CD4-positive, alpha-beta memory T cell (primary cell): ENCODE data around the gene TMEM209. TPM values are rescaled to one million over a fixed set of nuclear protein-coding genes. Genes with fewer than 3 reads are reported as not detected.

Source experiments
- CTCF ChIA-PET: fragments of 350-600 bp; sonication (Branson Sonifier 250); formaldehyde crosslinking; loops from one replicate; lab custom pipeline; 2021; ENCODE audit warnings: inconsistent platforms; ENCODE audit not compliant: partially characterized antibody; lab: Charles Lee
- POLR2A ChIA-PET: fragments of 350-600 bp; sonication (Branson Sonifier 250); formaldehyde crosslinking; loops from one replicate; lab custom pipeline; 2021; ENCODE audit not compliant: partially characterized antibody; lab: Charles Lee
- DNase-seq, 5 donors: peaks; one replicate each; pipeline versions ENCODE4 v3.0.0 to v3.0.0-alpha.2; 2020 to 2022; ENCODE audit warnings: mixed read lengths in 1 of 5
- H3K27ac ChIP-seq: one replicate; pipeline ENCODE4 v1.7.0; 2013; ENCODE audit warnings: low read depth, low read length
- H3K27me3 ChIP-seq: 2 replicates; pipeline ENCODE4 v1.7.0; 2013; ENCODE audit warnings: mild to moderate bottlenecking, low read length, moderate library complexity; ENCODE audit not compliant: insufficient read depth
- H3K36me3 ChIP-seq: 2 replicates; pipeline ENCODE4 v1.7.0; 2013; ENCODE audit warnings: mild to moderate bottlenecking, low read length, moderate library complexity; ENCODE audit not compliant: insufficient read depth
- H3K4me1 ChIP-seq: 2 replicates; pipeline ENCODE4 v1.7.0; 2013; ENCODE audit warnings: mild to moderate bottlenecking, low read length, moderate library complexity; ENCODE audit not compliant: insufficient read depth
- H3K4me3 ChIP-seq, 2 donors: one replicate each; pipeline ENCODE4 v1.7.0; 2013; ENCODE audit warnings: low read length in 2 of 2, mild to moderate bottlenecking in 1 of 2
- H3K9me3 ChIP-seq, 2 donors: one replicate each; pipeline ENCODE4 v1.7.0; 2013; ENCODE audit warnings: low read length in 2 of 2, control low read depth in 1 of 2; ENCODE audit not compliant: control insufficient read depth in 1 of 2
- H3K27ac Mint-ChIP-seq, 7 donors: one replicate each; pipeline ENCODE4 v1.8.0; 2020 to 2021; ENCODE audit warnings: mixed read lengths in 7 of 7, mild to moderate bottlenecking in 6 of 7, inconsistent platforms in 3 of 7, moderate library complexity in 3 of 7
- H3K27me3 Mint-ChIP-seq, 2 donors: one replicate each; pipeline ENCODE4 v1.8.0; 2020 to 2021; ENCODE audit warnings: mixed read lengths in 2 of 2
- H3K36me3 Mint-ChIP-seq, 2 donors: one replicate each; pipeline ENCODE4 v1.8.0; 2020 to 2021; ENCODE audit warnings: mixed read lengths in 2 of 2, inconsistent platforms in 1 of 2, mild to moderate bottlenecking in 1 of 2
- H3K4me1 Mint-ChIP-seq, 4 donors: one replicate each; pipeline ENCODE4 v1.8.0; 2020 to 2021; ENCODE audit warnings: mixed read lengths in 4 of 4, mild to moderate bottlenecking in 1 of 4
- H3K4me3 Mint-ChIP-seq, 8 donors: one replicate each; pipeline ENCODE4 v1.8.0; 2020 to 2021; ENCODE audit warnings: mixed read lengths in 8 of 8, mild to moderate bottlenecking in 7 of 8, moderate library complexity in 6 of 8, inconsistent platforms in 3 of 8
- H3K9me3 Mint-ChIP-seq, 8 donors: one replicate each; pipeline ENCODE4 v1.8.0; 2020 to 2021; ENCODE audit warnings: mixed read lengths in 8 of 8, mild to moderate bottlenecking in 5 of 8, inconsistent platforms in 3 of 8, moderate library complexity in 1 of 8
- intact Hi-C: fragments of 100-400 bp; cut with micrococcal nuclease; formaldehyde crosslinking; loops from one replicate; pipeline ENCODE4 v1.15.1; 2023
- polyA plus RNA-seq, 2 donors: library from polyadenylated mRNA; unstranded; fragments of 300-500 nt; fragmentation: Illumina TruSeq; gene quantifications; one replicate each; pipeline ENCODE4 v1.2.3, GENCODE V29; 2021
- total RNA-seq, 2 experiments: library from RNA; stranded (reverse); gene quantifications; one replicate each; pipeline ENCODE4 v1.2.3, GENCODE V29; 2021

TMEM209 gene
- total and polyA plus RNA-seq, 4 experiments from 2014 or later: 34.5 to 48.8 (median 40.2) TPM

DNA sequence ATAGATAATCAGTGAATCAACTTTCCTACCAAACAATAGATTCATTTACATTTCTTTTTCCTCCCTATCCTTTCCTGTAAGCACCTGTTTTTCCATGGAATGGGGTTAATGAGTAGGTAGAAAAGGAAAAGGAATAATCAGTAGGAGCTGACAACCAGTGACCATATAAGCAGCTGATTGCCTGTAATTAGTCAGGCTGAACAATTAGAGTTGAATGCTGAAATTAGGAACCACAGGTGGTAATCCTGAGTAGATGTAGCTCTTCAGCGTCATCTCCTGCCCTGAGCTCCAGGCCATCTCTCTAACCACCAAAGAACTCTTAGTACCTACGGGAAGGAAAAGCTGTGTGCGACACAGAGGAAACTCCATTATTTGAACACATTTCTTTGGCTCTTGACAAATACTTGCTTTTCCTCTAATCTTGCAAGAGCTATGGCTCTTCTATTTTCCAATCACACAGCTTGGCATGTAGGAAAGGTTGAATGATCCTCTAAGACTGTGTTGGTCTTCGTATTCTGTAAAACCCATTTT, 71.0 kb downstream of the TMEM209 start:
- H3K36me3 Mint-ChIP-seq: peaks cover 62 to 64% of the 10 kb centered on the region in 2 donors
- intact Hi-C loops: no loop called here
- no peak overlapping the region for H3K27ac ChIP-seq
- no peaks in the 10 kb centered on the region for H3K27me3 Mint-ChIP-seq
- no peak for DNase-seq
- H3K4me3 ChIP-seq: no peak overlapping the region
- peaks cover 19% of the 10 kb centered on the region for H3K4me1 ChIP-seq
- ChIA-PET POLR2A (interaction anchor here (0.9 kb wide), 1 partner anchor 63 kb away, joined by 3 read pairs; the partner anchor contains the start of gene KLHDC10), CTCF (interaction anchor here (1.2 kb wide), 1 partner anchor 50 kb away, joined by 3 read pairs; no protein-coding TSS in a partner anchor)
- no peak overlapping the region for H3K4me3 Mint-ChIP-seq
- H3K9me3 Mint-ChIP-seq: no peaks in the 10 kb centered on the region
- H3K4me1 Mint-ChIP-seq: peaks cover 7 to 16% (median 14%) of the 10 kb centered on the region in 4 donors
- no peak overlapping the region for H3K27ac Mint-ChIP-seq
- no peaks in the 10 kb centered on the region for H3K9me3 ChIP-seq
- H3K36me3 ChIP-seq: peaks cover 20% of the 10 kb centered on the region
- H3K27me3 ChIP-seq: no peaks in the 10 kb centered on the region

DNA sequence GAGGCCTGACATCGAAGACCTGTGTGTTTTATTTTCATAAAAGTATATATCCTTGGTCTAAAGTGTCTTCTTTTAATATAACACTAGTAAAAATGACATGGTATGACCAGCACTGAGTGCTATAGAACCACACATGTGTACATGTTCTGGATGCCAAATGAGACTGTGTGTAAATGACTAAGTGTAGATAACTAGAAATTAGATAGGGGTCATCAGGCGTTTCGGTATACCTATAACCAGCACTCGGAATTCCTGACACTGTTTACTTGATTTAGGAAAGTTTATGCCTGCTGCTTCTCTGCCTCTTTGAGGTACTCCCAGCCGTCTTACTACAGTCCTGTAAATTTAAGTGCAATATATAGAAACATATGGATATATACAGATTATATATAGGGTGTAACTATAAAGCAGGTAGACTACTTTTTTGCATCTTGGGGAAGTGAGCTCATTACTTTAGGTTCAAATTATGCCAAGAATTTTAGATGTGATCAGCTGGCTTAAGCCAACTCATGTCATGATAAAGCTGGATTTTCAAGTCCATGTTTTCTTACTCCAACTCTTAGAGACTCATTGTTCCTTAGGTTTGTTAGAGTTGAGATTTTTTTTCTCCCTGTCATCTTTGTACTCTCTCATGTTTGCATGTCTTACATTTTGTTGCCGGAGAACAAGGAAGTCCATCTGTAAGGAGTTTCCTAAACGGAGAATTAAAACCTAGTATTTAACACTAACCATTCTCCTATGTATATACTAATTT, 72.0 kb downstream of the TMEM209 start:
- peaks cover 67 to 68% of the 10 kb centered on the region in 2 donors for H3K36me3 Mint-ChIP-seq

DNA sequence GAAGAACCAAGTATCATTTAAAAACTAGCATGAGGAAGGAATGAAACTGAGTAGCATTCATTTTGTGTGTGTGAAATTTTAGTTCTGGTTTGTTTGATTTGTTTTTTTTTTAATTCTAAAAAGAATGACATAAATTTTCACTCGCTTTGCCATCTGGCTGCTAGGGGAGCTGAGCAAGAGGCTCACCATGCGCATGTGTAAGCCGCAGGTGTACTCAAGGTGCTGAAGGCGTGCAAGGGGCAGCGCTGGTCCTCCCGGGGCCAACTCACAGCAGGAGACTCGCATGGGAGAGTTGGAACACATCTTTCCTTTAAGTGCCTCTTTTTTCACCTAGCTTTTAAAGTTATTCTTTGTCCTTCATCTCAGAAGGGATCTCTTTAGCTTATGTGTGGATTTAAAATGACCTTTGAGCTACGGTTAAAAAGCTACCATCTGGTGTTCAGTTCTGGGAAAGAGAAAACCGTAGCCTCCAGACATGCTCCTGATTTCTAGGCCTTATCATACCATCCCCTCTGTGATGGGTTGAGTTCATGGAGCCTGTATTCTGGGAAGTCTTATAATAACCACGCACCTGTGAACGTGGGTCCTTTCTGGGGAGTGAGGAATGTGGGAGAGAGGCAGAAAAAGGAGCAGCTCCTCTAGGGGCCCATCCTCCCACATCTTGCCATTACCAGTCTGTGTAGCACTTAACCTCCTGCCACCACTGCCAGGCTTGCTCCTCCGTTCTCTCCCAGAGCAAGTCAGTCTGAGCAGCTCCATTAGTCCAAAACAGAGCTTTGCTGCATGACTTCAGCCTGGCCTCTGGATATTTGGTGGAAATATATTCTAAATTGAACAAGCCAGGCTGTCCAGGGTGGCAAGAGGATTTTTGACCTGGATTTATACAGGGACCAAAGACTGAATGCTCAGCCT, 73.0 kb downstream of the TMEM209 start:
- H3K4me1 ChIP-seq: peaks cover 19% of the 10 kb centered on the region
- H3K27me3 ChIP-seq: no peaks in the 10 kb centered on the region
- H3K36me3 ChIP-seq: peaks cover 28% of the 10 kb centered on the region
- Mint-ChIP-seq H3K4me3 (no peak overlapping the region), H3K9me3 (no peaks in the 10 kb centered on the region), H3K27ac (no peak overlapping the region), H3K36me3 (peaks cover 67 to 78% of the 10 kb centered on the region in 2 donors), H3K4me1 (peaks cover 7 to 15% (median 13%) of the 10 kb centered on the region in 4 donors), H3K27me3 (no peaks in the 10 kb centered on the region)
- H3K4me3 ChIP-seq: no peak overlapping the region
- intact Hi-C loops: no loop called here
- no peak overlapping the region for H3K27ac ChIP-seq
- no peaks in the 10 kb centered on the region for H3K9me3 ChIP-seq
- no peak for DNase-seq
- ChIA-PET CTCF (no interaction called here), POLR2A (no interaction called here)

More for the DNA sequence above, 72.0 kb downstream of the TMEM209 start:
- peaks cover 23% of the 10 kb centered on the region for H3K36me3 ChIP-seq
- Mint-ChIP-seq H3K27me3 (no peaks in the 10 kb centered on the region), H3K9me3 (no peaks in the 10 kb centered on the region), H3K4me3 (no peak overlapping the region), H3K27ac (no peak overlapping the region), H3K4me1 (peaks cover 7 to 15% (median 13%) of the 10 kb centered on the region in 4 donors)
- intact Hi-C loops: no loop called here
- no peak overlapping the region for H3K4me3 ChIP-seq
- no peak overlapping the region for H3K27ac ChIP-seq
- peaks cover 19% of the 10 kb centered on the region for H3K4me1 ChIP-seq
- ChIA-PET POLR2A (no interaction called here), CTCF (no interaction called here)
- H3K9me3 ChIP-seq: no peaks in the 10 kb centered on the region
- DNase-seq: no peak
- no peaks in the 10 kb centered on the region for H3K27me3 ChIP-seq

DNA sequence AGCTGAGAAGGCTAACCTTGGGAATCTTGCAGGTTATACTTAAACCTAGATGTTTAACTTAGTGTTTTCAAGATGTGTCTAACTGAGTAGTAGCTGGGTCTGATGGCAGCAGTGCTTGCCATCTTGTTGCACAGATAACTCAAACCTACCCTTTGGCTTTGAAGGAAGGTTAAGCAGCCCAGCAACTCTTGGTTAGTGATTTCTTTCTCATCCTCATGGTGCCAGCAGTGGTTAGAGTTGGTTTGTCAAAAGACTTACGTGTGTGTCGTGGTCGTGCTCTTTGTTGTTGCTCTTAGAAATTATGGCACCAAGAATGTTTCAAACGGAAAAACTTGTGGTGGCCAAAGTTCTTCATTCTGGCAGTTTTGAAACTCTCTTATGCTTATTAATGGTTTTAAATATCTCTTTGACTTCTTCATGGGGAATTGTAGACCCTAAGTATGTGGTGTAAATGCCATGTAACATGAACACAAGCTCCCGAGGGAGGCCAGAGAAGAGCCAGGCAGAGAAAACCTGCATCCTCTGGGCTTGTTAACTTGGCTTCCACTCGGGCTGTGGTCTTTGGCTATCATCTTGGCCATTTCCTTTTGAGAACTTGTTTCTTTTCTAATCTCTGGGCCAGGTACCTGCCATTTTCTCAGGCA, 73.9 kb downstream of the TMEM209 start:
- H3K36me3 ChIP-seq: peaks cover 30% of the 10 kb centered on the region
- H3K4me3 ChIP-seq: no peak overlapping the region
- Mint-ChIP-seq H3K9me3 (no peaks in the 10 kb centered on the region), H3K27ac (peak overlapping the region in 1 of 7 donors; percentile 25), H3K27me3 (no peaks in the 10 kb centered on the region), H3K36me3 (peaks cover 71 to 77% of the 10 kb centered on the region in 2 donors), H3K4me3 (no peak overlapping the region), H3K4me1 (peaks cover 4 to 11% (median 8%) of the 10 kb centered on the region in 4 donors)
- POLR2A ChIA-PET: no interaction called here
- H3K27me3 ChIP-seq: no peaks in the 10 kb centered on the region
- H3K4me1 ChIP-seq: peaks cover 11% of the 10 kb centered on the region
- CTCF ChIA-PET: no interaction called here
- intact Hi-C loops: no loop called here
- DNase-seq: no peak
- no peaks in the 10 kb centered on the region for H3K9me3 ChIP-seq
- no peak overlapping the region for H3K27ac ChIP-seq

DNA sequence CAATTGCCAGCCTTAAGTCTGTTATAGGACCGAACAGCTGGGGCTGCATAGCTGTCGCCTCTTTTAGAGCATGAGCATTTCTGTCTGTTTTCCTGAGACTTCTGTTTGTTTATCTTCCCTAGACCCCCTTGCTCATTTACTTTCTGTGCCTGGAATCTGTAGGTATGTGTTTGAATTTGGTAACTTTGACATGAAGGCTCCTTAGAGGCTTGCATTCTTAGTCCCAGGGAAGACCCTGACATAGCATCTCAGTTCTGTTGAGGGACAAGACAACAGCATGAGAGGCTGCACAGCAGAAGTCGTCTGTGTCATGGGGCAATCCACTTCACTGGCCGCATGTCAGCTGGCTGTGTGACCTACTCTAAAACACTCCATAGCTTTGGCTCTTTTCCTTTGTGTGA, 76.2 kb downstream of the TMEM209 start:
- Mint-ChIP-seq H3K27ac (no peak overlapping the region), H3K4me3 (no peak overlapping the region), H3K4me1 (peaks cover 0 to 2% (median 0%) of the 10 kb centered on the region in 4 donors), H3K36me3 (peaks cover 56 to 73% of the 10 kb centered on the region in 2 donors), H3K9me3 (no peaks in the 10 kb centered on the region), H3K27me3 (no peaks in the 10 kb centered on the region)
- DNase-seq: no peak
- Histone ChIP-seq H3K36me3 (peaks cover 47% of the 10 kb centered on the region), H3K4me1 (no peaks in the 10 kb centered on the region), H3K27me3 (no peaks in the 10 kb centered on the region), H3K27ac (no peak overlapping the region), H3K4me3 (no peak overlapping the region), H3K9me3 (no peaks in the 10 kb centered on the region)
- ChIA-PET POLR2A (no interaction called here), CTCF (no interaction called here)
- intact Hi-C loops: no loop called here

DNA sequence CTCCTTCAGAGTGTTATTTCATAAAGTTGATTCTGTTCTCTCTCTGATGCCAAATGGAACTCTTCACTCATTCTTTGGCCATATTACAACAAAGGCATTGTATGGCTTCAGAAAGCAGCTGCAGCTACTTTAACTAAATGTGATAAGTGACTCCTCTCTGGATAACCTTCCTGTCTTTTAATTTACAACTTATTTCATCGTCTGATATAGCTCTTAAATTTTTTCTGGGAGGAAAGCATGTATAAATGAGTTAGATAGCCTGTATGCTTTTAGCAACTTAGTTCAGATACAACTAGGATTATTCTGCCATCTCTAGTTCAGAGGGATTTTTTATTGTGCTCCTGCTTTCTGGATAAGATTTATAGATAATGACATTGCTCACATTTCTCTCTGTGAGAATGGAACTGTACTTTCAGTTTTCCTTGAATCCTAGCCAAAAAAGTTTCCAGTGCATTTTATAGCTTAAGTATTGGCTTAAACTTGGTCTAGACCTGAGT, 77.3 kb downstream of the TMEM209 start:
- CTCF ChIA-PET: no interaction called here

More for the DNA sequence above, 77.3 kb downstream of the TMEM209 start:
- Histone ChIP-seq H3K4me3 (no peak overlapping the region), H3K4me1 (no peaks in the 10 kb centered on the region), H3K27me3 (no peaks in the 10 kb centered on the region), H3K36me3 (peaks cover 47% of the 10 kb centered on the region), H3K9me3 (no peaks in the 10 kb centered on the region), H3K27ac (no peak overlapping the region)
- intact Hi-C loops: no loop called here
- no peak for DNase-seq
- Mint-ChIP-seq H3K27ac (no peak overlapping the region), H3K4me3 (no peak overlapping the region), H3K36me3 (peaks cover 53 to 72% of the 10 kb centered on the region in 2 donors), H3K4me1 (peaks cover 0 to 2% (median 0%) of the 10 kb centered on the region in 4 donors), H3K9me3 (no peaks in the 10 kb centered on the region), H3K27me3 (no peaks in the 10 kb centered on the region)
- POLR2A ChIA-PET: no interaction called here
